ENCODE data around the gene THRA. TPM values are rescaled to one million over a fixed set of nuclear protein-coding genes. Genes with fewer than 3 reads are reported as not detected.

The THRA gene
- total and polyA plus RNA-seq, 2 of the 8 experiments (the other 6 are each of a cell fraction or from before 2014, with no cell fraction given), result 6.4 to 10.2 TPM

- no peak for FAIRE-seq
- H3K4ac ChIP-seq (replicated peaks; ENCODE audit: insufficient read length, low read depth, low read length), result peak overlapping the region; percentile 71
- 4% methylated on average over 16 of the region's 42 CpGs; no CpG with 5 or more reads in 1 of the 2 experiments for WGBS, 2 experiments (ENCODE audit: extremely low coverage in 1 of 2, insufficient coverage in 1 of 2, insufficient read length in 1 of 2, insufficient replicate concordance in 2 of 2, low coverage in 1 of 2, low lambda C conversion rate in 2 of 2, missing lambda C conversion rate in 1 of 2)
- peak overlapping the region; percentile 66 for H3K56ac ChIP-seq (replicated peaks; ENCODE audit: insufficient read length, low read depth, low read length)
- peaks cover 21 to 50% (median 33%) of the 10 kb centered on the region in 4 experiments for H3K4me1 ChIP-seq (replicated peaks in 1 of 4; ENCODE audit: control insufficient read depth in 3 of 4, insufficient read depth in 4 of 4, low read length in 3 of 4)
- no peak overlapping the region; the same call in 1 of the 2 replicates for H2BK12ac ChIP-seq (ENCODE audit: low read depth, low read length)
- H3K9ac ChIP-seq (replicated peaks in 1 of 4; ENCODE audit: extremely low read depth in 1 of 4, low read depth in 3 of 4, low read length in 3 of 4), result peak overlapping the region; percentile 39 to 48 (median 44); a peak in 5 of 7 replicates
- H3K23ac ChIP-seq (ENCODE audit: insufficient read length), result no peak overlapping the region
- no peak for DNase-seq (ENCODE audit: low read depth in 1 of 2, low spot score in 2 of 2)
- H2BK5ac ChIP-seq (ENCODE audit: low read depth, low read length), result peak overlapping the region; percentile 52; the same call in 1 of the 2 replicates
- H3K14ac ChIP-seq (ENCODE audit: insufficient read length), result no peak overlapping the region
- H3K27ac ChIP-seq (ENCODE audit: low read depth, low read length), result peak overlapping the region; percentile 60; the same call in 1 of the 2 replicates
- H4K91ac ChIP-seq (replicated peaks; ENCODE audit: insufficient read length, low read length), result peak overlapping the region; percentile 75
- peak overlapping the region; percentile 61 for H2BK120ac ChIP-seq (replicated peaks; ENCODE audit: low read depth, low read length)
- peaks cover 0 to 15% (median 10%) of the 10 kb centered on the region in 4 experiments; a peak in 6 of 7 replicates for H3K27me3 ChIP-seq (replicated peaks in 1 of 4; ENCODE audit: control insufficient read depth in 3 of 4, extremely low read depth in 1 of 4, insufficient read depth in 3 of 4, low read length in 3 of 4)
- H2BK20ac ChIP-seq (ENCODE audit: low read length), result no peak overlapping the region
- peaks cover 0 to 9% of the 10 kb centered on the region in 2 experiments for H4K20me1 ChIP-seq (replicated peaks in 1 of 2; ENCODE audit: control insufficient read depth in 1 of 2, insufficient read depth in 2 of 2, low read length in 2 of 2)
- H2BK15ac ChIP-seq (ENCODE audit: low read length), result no peak overlapping the region
- H3K18ac ChIP-seq (ENCODE audit: extremely low read depth, low read length), result peak overlapping the region; percentile 78
- ChIA-PET POLR2A (ENCODE audit: partially characterized antibody) (interaction anchor here (0.7 to 5.8 kb wide), 10 partner anchors 9 to 129 kb away, joined by 3 to 64 read pairs (median 3); partner anchors contain the start of genes MED24 and MSL1), CTCF (ENCODE audit: partially characterized antibody) (interaction anchor here (0.8 to 38.4 kb wide), 8 partner anchors 10 to 61 kb away, joined by 4 to 876 read pairs (median 19); partner anchors contain the start of genes MED24 and NR1D1)
- peak overlapping the region; percentile 84 for H4K5ac ChIP-seq (ENCODE audit: insufficient read length, low read depth, low read length)
- peaks cover 7% of the 10 kb centered on the region; the same call in 1 of the 2 replicates for H3K79me1 ChIP-seq (ENCODE audit: low read depth, low read length)
- peaks cover 6% of the 10 kb centered on the region; the same call in 1 of the 2 replicates for H3K23me2 ChIP-seq (ENCODE audit: low read depth, low read length)
- H2AK5ac ChIP-seq (ENCODE audit: low read depth, low read length), result no peak overlapping the region
- H3K9me3 ChIP-seq (ENCODE audit: insufficient read depth in 2 of 2, low read depth in 1 of 2, low read length in 1 of 2), result no peaks in the 10 kb centered on the region
- peak overlapping the region; percentile 75 to 87 for H3K4me2 ChIP-seq (ENCODE audit: insufficient read depth in 1 of 2, low read depth in 2 of 2, low read length in 2 of 2)
- H2AFZ ChIP-seq (ENCODE audit: low read length), result no peak overlapping the region
- peak overlapping the region; percentile 76 to 87 (median 81) for H3K4me3 ChIP-seq (ENCODE audit: extremely low read depth in 1 of 4, insufficient read depth in 2 of 4, low read depth in 3 of 4, low read length in 4 of 4)
- peak overlapping the region; percentile 65 for H4K8ac ChIP-seq (ENCODE audit: extremely low read depth, insufficient read depth, low read length)
- no peaks in the 10 kb centered on the region for H3K36me3 ChIP-seq (ENCODE audit: control insufficient read depth in 2 of 4, insufficient read depth in 4 of 4, low read length in 3 of 4)
- H3K79me2 ChIP-seq (ENCODE audit: control insufficient read depth in 1 of 2, insufficient read depth in 2 of 2, low read length in 2 of 2), result no peaks in the 10 kb centered on the region
- TF ChIP-seq CEBPB (IDR thresholded peaks at IDR 0.05; ENCODE audit: low read depth, low read length), result peak; percentile 32; the same call in 1 of the 2 replicates
- peak; percentile 47; the same call in 1 of the 2 replicates for TF ChIP-seq PHF8 (conservative IDR thresholded peaks at IDR 0.05; ENCODE audit: low read depth, low read length)
- no peak for TF ChIP-seq JUN (IDR thresholded peaks at IDR 0.05; ENCODE audit: low read depth, low read length)
- TF ChIP-seq USF2 (IDR thresholded peaks at IDR 0.05; ENCODE audit: low read length), result no peak
- no peak for TF ChIP-seq GTF2F1 (IDR thresholded peaks at IDR 0.05; ENCODE audit: borderline replicate concordance, low read depth, low read length)
- TF ChIP-seq BCL11A (IDR thresholded peaks at IDR 0.05; ENCODE audit: low read depth in 2 of 2, low read length in 2 of 2), result no peak
- 0 out of 2 replicates have a peak, but pooled peaks have one; percentile 28 for TF ChIP-seq SUZ12 (IDR thresholded peaks at IDR 0.05; ENCODE audit: low read length)
- TF ChIP-seq KDM4A (IDR thresholded peaks at IDR 0.05; ENCODE audit: low read depth, low read length, severe bottlenecking), result peak; percentile 68
- peak; percentile 21 for TF ChIP-seq SAP30 (IDR thresholded peaks at IDR 0.05; ENCODE audit: insufficient read depth, insufficient replicate concordance, low read length)
- TF ChIP-seq FOSL1 (IDR thresholded peaks at IDR 0.05; ENCODE audit: insufficient read depth, low read depth, low read length), result no peak
Measured at GRCh38 chr17:40063187-40063771, 514 bp downstream of the THRA start.

Measured in H1 (cell line).